Liver (tissue), 9 donors: Measurements from ENCODE around the gene PRPF19. TPM values are rescaled to one million over a fixed set of nuclear protein-coding genes. Genes with fewer than 3 reads are reported as not detected.

Source experiments
- DNase-seq: peaks from one replicate; pipeline ENCODE4 v3.0.0-alpha.2; 2017; ENCODE audit warnings: low spot score
- H3K27ac ChIP-seq, 2 donors: one replicate each; pipeline ENCODE4 v1.7.0; 2013; ENCODE audit warnings: inconsistent platforms in 2 of 2, low read length in 2 of 2, control low read depth in 1 of 2, low read depth in 1 of 2, mild to moderate bottlenecking in 1 of 2
- H3K27me3 ChIP-seq, 4 donors: one replicate each; pipeline versions ENCODE4 v1.6.1 to v1.7.0; 2013; ENCODE audit warnings: low read length in 3 of 4, inconsistent platforms in 1 of 4, mild to moderate bottlenecking in 1 of 4, moderate library complexity in 1 of 4; ENCODE audit not compliant: control insufficient read depth in 4 of 4, insufficient read depth in 4 of 4
- H3K36me3 ChIP-seq, 4 donors: one replicate each; pipeline versions ENCODE4 v1.6.1 to v1.7.0; 2013; ENCODE audit warnings: low read length in 3 of 4, mild to moderate bottlenecking in 3 of 4, low read depth in 1 of 4, moderate library complexity in 1 of 4; ENCODE audit not compliant: control insufficient read depth in 4 of 4, insufficient read depth in 3 of 4
- H3K4me1 ChIP-seq, 4 donors: one replicate each; pipeline versions ENCODE4 v1.6.1 to v1.7.0; 2013; ENCODE audit warnings: low read length in 3 of 4, mild to moderate bottlenecking in 3 of 4, moderate library complexity in 1 of 4; ENCODE audit not compliant: control insufficient read depth in 4 of 4, insufficient read depth in 4 of 4
- H3K4me3 ChIP-seq, 3 donors: one replicate each; pipeline versions ENCODE4 v1.6.1 to v1.7.0; 2013; ENCODE audit warnings: low read length in 3 of 3, control low read depth in 1 of 3, low read depth in 1 of 3, mild to moderate bottlenecking in 1 of 3
- H3K9ac ChIP-seq, 2 donors: one replicate each; pipeline ENCODE4 v1.7.0; 2013; ENCODE audit warnings: low read length in 2 of 2, mild to moderate bottlenecking in 2 of 2, moderate library complexity in 2 of 2, control low read depth in 1 of 2, low read depth in 1 of 2
- H3K9me3 ChIP-seq, 4 donors: one replicate each; pipeline versions ENCODE4 v1.6.1 to v1.7.0; 2013; ENCODE audit warnings: low read length in 3 of 4; ENCODE audit not compliant: control insufficient read depth in 4 of 4
- CTCF ChIP-seq: fragments of 150-350 bp; IDR thresholded peaks from 2 replicates; pipeline ENCODE4 v1.5.1; 2017; ENCODE audit warnings: improper control_type of control experiment, low read depth, low read length; ENCODE audit not compliant: missing input control
- EGR1 ChIP-seq, 2 donors: IDR thresholded peaks; 2 replicates each; pipeline ENCODE4 v1.6.1; 2016 to 2018; ENCODE audit warnings: antibody characterized with exemption in 2 of 2, low read depth in 2 of 2
- GABPA ChIP-seq, 2 donors: IDR thresholded peaks in 1 of 2; conservative IDR thresholded peaks in 1 of 2; 2 replicates each; pipeline ENCODE4 v1.6.1; 2016; ENCODE audit warnings: antibody characterized with exemption in 2 of 2, mild to moderate bottlenecking in 1 of 2, moderate library complexity in 1 of 2
- HNF4G ChIP-seq: IDR thresholded peaks from 2 replicates; pipeline ENCODE4 v1.6.1; 2016; ENCODE audit warnings: antibody characterized with exemption
- JUND ChIP-seq, 2 donors: IDR thresholded peaks; 2 replicates each; pipeline ENCODE4 v1.6.1; 2016; ENCODE audit warnings: antibody characterized with exemption in 2 of 2
- MAX ChIP-seq: IDR thresholded peaks from 2 replicates; pipeline ENCODE4 v1.6.1; 2016; ENCODE audit warnings: antibody characterized with exemption
- NR2F2 ChIP-seq: IDR thresholded peaks from 2 replicates; pipeline ENCODE4 v1.6.1; 2016; ENCODE audit warnings: antibody characterized with exemption
- RAD21 ChIP-seq, 2 donors: IDR thresholded peaks; 2 replicates each; pipeline ENCODE4 v1.6.1; 2016; ENCODE audit warnings: antibody characterized with exemption in 2 of 2, mild to moderate bottlenecking in 2 of 2
- RXRA ChIP-seq, 2 donors: IDR thresholded peaks; 2 replicates each; pipeline ENCODE4 v1.6.1; 2017 to 2018; ENCODE audit warnings: antibody characterized with exemption in 2 of 2, mild to moderate bottlenecking in 1 of 2
- YY1 ChIP-seq: IDR thresholded peaks from 2 replicates; pipeline ENCODE4 v1.6.1; 2016; ENCODE audit warnings: antibody characterized with exemption, mild to moderate bottlenecking
- WGBS: extraction: QIAGEN DNeasy Blood & Tissue Kit; methylation state at CpG from one replicate; pipeline ENCODE4 v1.1.7; 2013; 5-methylcytosine and 5-hydroxymethylcytosine counted together
- polyA plus RNA-seq, 2 donors: library from polyadenylated mRNA; stranded (reverse) in 1 of 2; unstranded in 1 of 2; fragments of 200-250 nt in 1 of 2; fragments of >200 nt in 1 of 2; fragmentation: Nextera tagmentation in 1 of 2; extraction: Ambion mirVana in 1 of 2; gene quantifications; one replicate each; pipeline versions ENCODE4 v1.2.1 to v1.2.3, GENCODE V29; 2013 to 2015
- total RNA-seq, 2 donors: library from RNA; depleted of rRNA; stranded (reverse); fragments of >200 nt; gene quantifications; one replicate each; pipeline ENCODE4 v1.2.3, GENCODE V29; 2014
- TF ChIP-seq, protein P1 (sequence below): IDR thresholded peaks from 2 replicates; pipeline ENCODE4 v1.6.1; 2016; ENCODE audit warnings: antibody characterized with exemption
- TF ChIP-seq, protein P2 (sequence below): IDR thresholded peaks from 2 replicates; pipeline ENCODE4 v1.6.1; 2016; ENCODE audit warnings: antibody characterized with exemption
- donor health status: healthy.
- donor health status: healthy.
- donor health status: healthy.
- donor health status: healthy.
- donor health status: healthy.

The PRPF19 gene
- total and polyA plus RNA-seq, 4 donors, result 25.4 to 57.1 (median 40.4) TPM

DNA sequence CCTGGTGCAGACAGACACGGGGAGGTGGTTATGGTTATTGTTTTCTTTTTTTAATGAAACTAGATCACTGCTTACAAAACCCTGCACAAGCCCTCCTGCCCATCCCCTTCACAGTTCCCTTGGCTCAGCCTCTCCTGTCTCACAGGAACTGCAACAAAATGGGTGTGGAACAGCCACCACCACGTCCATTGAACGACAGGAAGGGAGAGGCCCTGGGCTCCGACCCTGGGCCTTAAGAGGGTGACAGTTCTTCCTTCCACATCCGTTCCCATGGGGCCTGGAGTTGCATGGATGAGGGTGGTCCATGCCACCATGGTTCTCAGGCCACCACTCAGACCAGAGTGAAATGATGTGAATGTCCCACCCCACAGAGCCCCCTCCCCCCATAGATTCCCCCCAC, 15.7 kb downstream of the PRPF19 start:
- Histone ChIP-seq H3K9me3 (no peaks in the 10 kb centered on the region), H3K4me3 (no peak overlapping the region), H3K27me3 (no peaks in the 10 kb centered on the region), H3K36me3 (peaks cover 2 to 48% (median 24%) of the 10 kb centered on the region in 4 donors), H3K9ac (no peak overlapping the region), H3K4me1 (peaks cover 0 to 7% (median 0%) of the 10 kb centered on the region in 4 donors), H3K27ac (no peak overlapping the region)
- WGBS, result 68% methylated on average over 5 of the region's 5 CpGs
- DNase-seq, result no peak
- TF ChIP-seq YY1 (no peak), CTCF (no peak), RXRA (IDR thresholded peaks at IDR 0.05) (no peak), MAX (no peak), NR2F2 (no peak), RAD21 (IDR thresholded peaks at IDR 0.05) (no peak), HNF4G (no peak), EGR1 (IDR thresholded peaks at IDR 0.05; ENCODE audit: low read depth in 2 of 2) (no peak), JUND (IDR thresholded peaks at IDR 0.05) (no peak)
- TF ChIP-seq, protein P1, sequence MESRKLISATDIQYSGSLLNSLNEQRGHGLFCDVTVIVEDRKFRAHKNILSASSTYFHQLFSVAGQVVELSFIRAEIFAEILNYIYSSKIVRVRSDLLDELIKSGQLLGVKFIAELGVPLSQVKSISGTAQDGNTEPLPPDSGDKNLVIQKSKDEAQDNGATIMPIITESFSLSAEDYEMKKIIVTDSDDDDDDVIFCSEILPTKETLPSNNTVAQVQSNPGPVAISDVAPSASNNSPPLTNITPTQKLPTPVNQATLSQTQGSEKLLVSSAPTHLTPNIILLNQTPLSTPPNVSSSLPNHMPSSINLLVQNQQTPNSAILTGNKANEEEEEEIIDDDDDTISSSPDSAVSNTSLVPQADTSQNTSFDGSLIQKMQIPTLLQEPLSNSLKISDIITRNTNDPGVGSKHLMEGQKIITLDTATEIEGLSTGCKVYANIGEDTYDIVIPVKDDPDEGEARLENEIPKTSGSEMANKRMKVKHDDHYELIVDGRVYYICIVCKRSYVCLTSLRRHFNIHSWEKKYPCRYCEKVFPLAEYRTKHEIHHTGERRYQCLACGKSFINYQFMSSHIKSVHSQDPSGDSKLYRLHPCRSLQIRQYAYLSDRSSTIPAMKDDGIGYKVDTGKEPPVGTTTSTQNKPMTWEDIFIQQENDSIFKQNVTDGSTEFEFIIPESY, result no peak
- TF ChIP-seq, protein P2, sequence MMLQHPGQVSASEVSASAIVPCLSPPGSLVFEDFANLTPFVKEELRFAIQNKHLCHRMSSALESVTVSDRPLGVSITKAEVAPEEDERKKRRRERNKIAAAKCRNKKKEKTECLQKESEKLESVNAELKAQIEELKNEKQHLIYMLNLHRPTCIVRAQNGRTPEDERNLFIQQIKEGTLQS, result no peak

DNA sequence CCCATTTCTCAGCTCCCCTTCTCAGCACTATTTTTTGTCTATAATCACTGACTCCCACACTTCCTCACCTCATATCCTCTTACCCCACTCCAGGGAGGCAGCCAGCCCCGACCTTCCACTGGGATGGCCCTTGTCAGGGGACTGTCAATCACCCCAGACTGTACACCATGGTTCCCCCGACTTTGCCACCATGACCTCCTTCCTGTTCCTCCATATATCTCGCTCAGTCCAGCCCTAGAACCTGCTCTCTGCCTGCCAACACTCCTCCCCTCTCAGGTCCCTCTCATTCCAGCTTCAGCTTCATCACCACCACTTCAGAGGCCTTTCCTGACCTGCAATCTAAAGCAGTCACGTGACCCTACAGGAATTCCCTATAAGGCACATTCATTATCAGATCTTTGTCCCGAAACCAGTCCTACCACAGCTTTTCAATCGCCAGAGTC, 16.5 kb downstream of the PRPF19 start:
- DNase-seq, result no peak
- Histone ChIP-seq H3K36me3 (peaks cover 2 to 40% (median 16%) of the 10 kb centered on the region in 4 donors), H3K9me3 (no peaks in the 10 kb centered on the region), H3K4me1 (peaks cover 0 to 7% (median 0%) of the 10 kb centered on the region in 4 donors), H3K9ac (no peak overlapping the region), H3K27me3 (no peaks in the 10 kb centered on the region), H3K4me3 (no peak overlapping the region), H3K27ac (no peak overlapping the region)
- TF ChIP-seq, protein P1, result no peak
- TF ChIP-seq RAD21 (IDR thresholded peaks at IDR 0.05), result no peak
- TF ChIP-seq GABPA (IDR thresholded peaks at IDR 0.05 in 1 of 2, conservative IDR thresholded peaks at IDR 0.05 in 1 of 2), result no peak
- 67% methylated on average over 6 of the region's 6 CpGs for WGBS
